ENCODE data around the gene CNKSR2.

- TF ChIP-seq CTCF (IDR thresholded peaks at IDR 0.05): no peak
- TF ChIP-seq POLR2AphosphoS5 (IDR thresholded peaks at IDR 0.05): no peak
These were observed 2.4 kb downstream of the CNKSR2 start for GRCh38 chrX:21376636-21377035.
